ENCODE data around the gene ASB17.
"Not testable (repeated sequence)": the region's sequence is repeated elsewhere in the genome, so short reads cannot be mapped to it uniquely, and the experiment has no call there.

The ASB17 gene

GRCh38 chr1:75932304-75932703, at the start of gene ASB17:
TSS of gene ASB17 (minus strand) at chr1:75932404. CDS start at chr1:75932291, 113 bp downstream.
- no peaks in the 10 kb centered on the region for H3K4me1 ChIP-seq (ENCODE audit: insufficient read depth, insufficient read length)
- H3K9ac ChIP-seq (ENCODE audit: insufficient read length, low read depth): no peak within 1 kb of the TSS
- DNase-seq (ENCODE audit: low read depth, low spot score): no peak
- H3K36me3 ChIP-seq (ENCODE audit: insufficient read depth, insufficient read length, low read length): no peaks in the 10 kb centered on the region
- TF ChIP-seq YY1 (IDR thresholded peaks at IDR 0.05; ENCODE audit: insufficient read depth, insufficient read length) (no peak), ZNF274 (IDR thresholded peaks at IDR 0.05; ENCODE audit: low read depth, low read length) (no peak), SUZ12 (IDR thresholded peaks at IDR 0.05; ENCODE audit: extremely low read depth, insufficient read depth, insufficient read length) (no peak)
- no peaks in the 10 kb centered on the region for H3K9me3 ChIP-seq (ENCODE audit: insufficient read depth, low read length)
- no peaks in the 10 kb centered on the region for H3K27me3 ChIP-seq (ENCODE audit: insufficient read depth, insufficient read length)
- no peak within 1 kb of the TSS for H3K4me3 ChIP-seq (ENCODE audit: insufficient read length, low read depth)

GRCh38 chr1:75980972-75981897, 49.0 kb upstream of the ASB17 start:
- no peak overlapping the region for H3K4me3 ChIP-seq (ENCODE audit: insufficient read length, low read depth)
- no peaks in the 10 kb centered on the region for H3K4me1 ChIP-seq (ENCODE audit: insufficient read depth, insufficient read length)
- no peak for DNase-seq (ENCODE audit: low read depth, low spot score)
- peaks cover 4% of the 10 kb centered on the region; the same call in 1 of the 2 replicates for H3K9me3 ChIP-seq (ENCODE audit: insufficient read depth, low read length)
- TF ChIP-seq SUZ12 (IDR thresholded peaks at IDR 0.05; ENCODE audit: extremely low read depth, insufficient read depth, insufficient read length): no peak
- no peak for TF ChIP-seq ZNF274 (IDR thresholded peaks at IDR 0.05; ENCODE audit: low read depth, low read length)
- no peak for TF ChIP-seq YY1 (IDR thresholded peaks at IDR 0.05; ENCODE audit: insufficient read depth, insufficient read length)
- no peak overlapping the region for H3K9ac ChIP-seq (ENCODE audit: insufficient read length, low read depth)
- no peaks in the 10 kb centered on the region for H3K27me3 ChIP-seq (ENCODE audit: insufficient read depth, insufficient read length)
- no peaks in the 10 kb centered on the region for H3K36me3 ChIP-seq (ENCODE audit: insufficient read depth, insufficient read length, low read length)

DNA sequence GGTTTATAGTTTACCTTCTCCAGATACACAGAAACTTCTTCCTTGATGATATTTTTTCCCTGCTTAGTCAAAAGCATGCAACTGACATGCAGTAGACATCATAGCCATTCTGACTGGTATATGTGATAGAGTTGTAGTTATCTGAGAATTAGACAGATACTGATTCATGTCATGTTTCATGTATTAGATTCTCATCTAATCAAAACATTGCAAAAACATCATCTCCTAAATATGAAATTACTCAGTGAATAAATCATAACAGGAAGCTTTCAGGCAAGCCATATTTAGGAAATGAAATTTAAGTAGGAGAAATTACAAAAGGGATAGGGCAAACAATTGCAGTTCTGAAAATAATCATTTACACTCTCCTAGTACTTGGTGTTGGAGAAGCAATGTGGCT, 38.4 kb upstream of the ASB17 start:
- Histone ChIP-seq H3K36me3 (ENCODE audit: insufficient read depth, insufficient read length, low read length) (no peaks in the 10 kb centered on the region), H3K9ac (ENCODE audit: insufficient read length, low read depth) (no peak overlapping the region)

DNA sequence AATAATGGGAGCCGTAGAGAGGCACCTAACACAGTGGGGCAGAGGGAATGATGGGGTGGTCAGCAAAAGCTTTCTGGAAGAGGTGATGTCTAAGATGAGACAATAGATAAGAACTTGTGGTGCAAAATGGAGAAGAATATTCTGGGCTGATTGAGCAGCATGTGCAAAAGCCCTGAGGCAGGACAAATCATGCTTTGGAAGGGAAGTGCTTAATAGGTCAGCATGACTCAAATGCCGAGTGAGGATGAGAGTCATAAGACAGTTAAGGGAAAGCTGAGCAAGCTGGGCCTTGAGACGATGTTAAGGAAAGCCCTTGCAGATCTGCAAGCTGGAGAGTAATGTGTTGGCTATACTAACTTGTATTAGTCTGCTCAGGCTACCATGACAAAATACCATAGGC, 37.3 kb upstream of the ASB17 start:
- Histone ChIP-seq H3K9ac (ENCODE audit: insufficient read length, low read depth) (no peak overlapping the region), H3K9me3 (ENCODE audit: insufficient read depth, low read length) (no peaks in the 10 kb centered on the region), H3K4me3 (ENCODE audit: insufficient read length, low read depth) (no peak overlapping the region), H3K4me1 (ENCODE audit: insufficient read depth, insufficient read length) (no peaks in the 10 kb centered on the region), H3K36me3 (ENCODE audit: insufficient read depth, insufficient read length, low read length) (no peaks in the 10 kb centered on the region), H3K27me3 (ENCODE audit: insufficient read depth, insufficient read length) (no peaks in the 10 kb centered on the region)
- TF ChIP-seq ZNF274 (IDR thresholded peaks at IDR 0.05; ENCODE audit: low read depth, low read length) (no peak), SUZ12 (IDR thresholded peaks at IDR 0.05; ENCODE audit: extremely low read depth, insufficient read depth, insufficient read length) (no peak)
- no peak for DNase-seq (ENCODE audit: low read depth, low spot score)

More for the DNA sequence above, 38.4 kb upstream of the ASB17 start:
- Histone ChIP-seq H3K4me1 (ENCODE audit: insufficient read depth, insufficient read length) (no peaks in the 10 kb centered on the region), H3K27me3 (ENCODE audit: insufficient read depth, insufficient read length) (no peaks in the 10 kb centered on the region), H3K4me3 (ENCODE audit: insufficient read length, low read depth) (no peak overlapping the region), H3K9me3 (ENCODE audit: insufficient read depth, low read length) (no peaks in the 10 kb centered on the region)
- no peak for TF ChIP-seq SUZ12 (IDR thresholded peaks at IDR 0.05; ENCODE audit: extremely low read depth, insufficient read depth, insufficient read length)
- DNase-seq (ENCODE audit: low read depth, low spot score): no peak

DNA sequence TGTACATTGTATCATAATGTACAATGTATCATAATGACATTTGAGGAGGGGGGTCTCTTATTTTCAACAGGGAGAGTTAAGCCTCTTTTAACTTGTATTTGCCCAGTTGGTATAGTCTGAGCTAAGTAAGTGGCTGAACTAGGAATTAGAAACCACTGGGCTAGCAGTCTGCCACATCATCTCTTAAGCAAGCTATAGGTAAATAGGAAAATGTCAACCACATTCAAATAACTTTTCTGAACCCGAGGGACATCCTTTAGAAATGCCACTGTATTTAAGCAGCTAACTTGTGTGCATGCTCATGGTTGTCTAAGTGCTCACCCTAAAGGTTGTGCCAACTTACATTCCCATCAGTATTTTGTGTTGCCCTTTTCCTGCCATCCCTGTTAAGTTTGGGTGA, 35.5 kb upstream of the ASB17 start:
- Histone ChIP-seq H3K27me3 (ENCODE audit: insufficient read depth, insufficient read length) (no peaks in the 10 kb centered on the region), H3K4me1 (ENCODE audit: insufficient read depth, insufficient read length) (no peaks in the 10 kb centered on the region), H3K9ac (ENCODE audit: insufficient read length, low read depth) (no peak overlapping the region), H3K9me3 (ENCODE audit: insufficient read depth, low read length) (no peaks in the 10 kb centered on the region), H3K4me3 (ENCODE audit: insufficient read length, low read depth) (no peak overlapping the region), H3K36me3 (ENCODE audit: insufficient read depth, insufficient read length, low read length) (no peaks in the 10 kb centered on the region)
- no peak for DNase-seq (ENCODE audit: low read depth, low spot score)
- TF ChIP-seq ZNF274 (IDR thresholded peaks at IDR 0.05; ENCODE audit: low read depth, low read length) (no peak), YY1 (IDR thresholded peaks at IDR 0.05; ENCODE audit: insufficient read depth, insufficient read length) (no peak), SUZ12 (IDR thresholded peaks at IDR 0.05; ENCODE audit: extremely low read depth, insufficient read depth, insufficient read length) (no peak)

GRCh38 chr1:75964760-75965408, 32.7 kb upstream of the ASB17 start:
- TF ChIP-seq ZNF274 (IDR thresholded peaks at IDR 0.05; ENCODE audit: low read depth, low read length) (no peak), YY1 (IDR thresholded peaks at IDR 0.05; ENCODE audit: insufficient read depth, insufficient read length) (no peak)
- H3K4me3 ChIP-seq (ENCODE audit: insufficient read length, low read depth): no peak overlapping the region
- no peaks in the 10 kb centered on the region for H3K36me3 ChIP-seq (ENCODE audit: insufficient read depth, insufficient read length, low read length)
- no peaks in the 10 kb centered on the region for H3K27me3 ChIP-seq (ENCODE audit: insufficient read depth, insufficient read length)
- DNase-seq (ENCODE audit: low read depth, low spot score): no peak
- peaks cover 4% of the 10 kb centered on the region; the same call in 1 of the 2 replicates for H3K9me3 ChIP-seq (ENCODE audit: insufficient read depth, low read length)
- no peak overlapping the region for H3K9ac ChIP-seq (ENCODE audit: insufficient read length, low read depth)
- H3K4me1 ChIP-seq (ENCODE audit: insufficient read depth, insufficient read length): no peaks in the 10 kb centered on the region

- H3K36me3 ChIP-seq (ENCODE audit: insufficient read depth, insufficient read length, low read length); DNase-seq (ENCODE audit: low read depth, low spot score); H3K4me3 ChIP-seq (ENCODE audit: insufficient read length, low read depth); H3K4me1 ChIP-seq (ENCODE audit: insufficient read depth, insufficient read length); H3K9ac ChIP-seq (ENCODE audit: insufficient read length, low read depth); H3K27me3 ChIP-seq (ENCODE audit: insufficient read depth, insufficient read length); H3K9me3 ChIP-seq (ENCODE audit: insufficient read depth, low read length): not testable (repeated sequence)
Observed at GRCh38 chr1:75964110-75964759, 32.0 kb upstream of the ASB17 start.
